Measurements from ENCODE around the gene SMYD3. TPM values are rescaled to one million over a fixed set of nuclear protein-coding genes. Genes with fewer than 3 reads are reported as not detected.

SMYD3 gene
- total and polyA plus RNA-seq, 11 donors = 6.3 to 12.1 (median 9.5) TPM

GRCh38 chr1:246459221-246459620 is 47.9 kb downstream of the SMYD3 start:
- WGBS, 4 donors = 84 to 90% (median 89%) methylated on average over 14 of the region's 14 CpGs
- Histone ChIP-seq H3K4me1 (peaks cover 0 to 13% (median 1%) of the 10 kb centered on the region in 12 donors), H3K9me3 (no peaks in the 10 kb centered on the region)

GRCh38 chr1:246455476-246455875 is 51.6 kb downstream of the SMYD3 start:
- Histone ChIP-seq H3K4me3 (no peak overlapping the region), H3K4me1 (peaks cover 0 to 14% (median 1%) of the 10 kb centered on the region in 12 donors), H3K9me3 (no peaks in the 10 kb centered on the region), H3K27ac (no peak overlapping the region), H3K27me3 (no peaks in the 10 kb centered on the region), H3K36me3 (no peaks in the 10 kb centered on the region)
- 94 to 100% (median 96%) methylated on average over 1 of the region's 1 CpG for WGBS, 4 donors
- no peak for ATAC-seq
- intact Hi-C loops (cut with DNase I) = loop anchor here in 2 of 10 donors (10.0 kb wide), 1 partner anchor 1301 kb away; the partner anchor contains the start of gene KIF26B (in 2 of the 2)
- TF ChIP-seq CTCF (IDR thresholded peaks at IDR 0.05) = no peak
- TF ChIP-seq POLR2A (IDR thresholded peaks at IDR 0.05) = no peak
- no peak for DNase-seq

More at GRCh38 chr1:246459221-246459620, 47.9 kb downstream of the SMYD3 start:
- Histone ChIP-seq H3K27me3 (no peaks in the 10 kb centered on the region), H3K36me3 (no peaks in the 10 kb centered on the region), H3K27ac (no peak overlapping the region), H3K4me3 (no peak overlapping the region)
- DNase-seq (no peak), ATAC-seq (no peak)
- intact Hi-C loops (cut with DNase I) = loop anchor here in 2 of 10 donors (10.0 kb wide), 1 partner anchor 1304 kb away; the partner anchor contains the start of gene KIF26B (in 2 of the 2)
- TF ChIP-seq CTCF (IDR thresholded peaks at IDR 0.05) = no peak
- no peak for TF ChIP-seq POLR2A (IDR thresholded peaks at IDR 0.05)

GRCh38 chr1:246454655-246455054 is 52.4 kb downstream of the SMYD3 start:
- ATAC-seq = peak in 2 of 4 donors; percentile 52 to 69
- peaks cover 0 to 14% (median 1%) of the 10 kb centered on the region in 12 donors for H3K4me1 ChIP-seq
- no peaks in the 10 kb centered on the region for H3K27me3 ChIP-seq
- no peak overlapping the region for H3K27ac ChIP-seq
- H3K4me3 ChIP-seq = no peak overlapping the region
- no peaks in the 10 kb centered on the region for H3K36me3 ChIP-seq
- TF ChIP-seq CTCF (IDR thresholded peaks at IDR 0.05) (no peak), POLR2A (IDR thresholded peaks at IDR 0.05) (no peak)
- no peak for DNase-seq
- no peaks in the 10 kb centered on the region for H3K9me3 ChIP-seq
- intact Hi-C loops (cut with DNase I) = loop anchor here in 5 of 10 donors (5.0 to 10.0 kb wide), 4 partner anchors 442 to 1302 kb away; partner anchors contain the start of gene KIF26B (in 3 of the 5)

GRCh38 chr1:246450611-246451251 is 56.3 kb downstream of the SMYD3 start:
- H3K4me1 ChIP-seq = peaks cover 0 to 14% (median 2%) of the 10 kb centered on the region in 12 donors
- WGBS, 4 donors = 51 to 60% (median 55%) methylated on average over 6 of the region's 6 CpGs
- TF ChIP-seq POLR2A (IDR thresholded peaks at IDR 0.05) = no peak
- TF ChIP-seq CTCF (IDR thresholded peaks at IDR 0.05) = peak; percentile 53 to 75 (median 65)
- H3K27me3 ChIP-seq = no peaks in the 10 kb centered on the region
- intact Hi-C loops (cut with DNase I) = loop anchor here in 9 of 10 donors (1.0 to 10.0 kb wide), 8 partner anchors 438 to 1298 kb away; partner anchors contain the start of gene KIF26B (in 3 of the 9)
- DNase-seq (no peak), ATAC-seq (no peak)
- H3K27ac ChIP-seq = no peak overlapping the region
- no peak overlapping the region for H3K4me3 ChIP-seq
- H3K36me3 ChIP-seq = no peaks in the 10 kb centered on the region
- H3K9me3 ChIP-seq = no peaks in the 10 kb centered on the region

Measured in heart left ventricle (tissue), 16 donors.